Kidney epithelial cell (primary cell): ENCODE results near the gene ATOH1. TPM values are rescaled to one million over a fixed set of nuclear protein-coding genes. Genes with fewer than 3 reads are reported as not detected.
A peak's percentile ranks its signal among the peaks of the same experiment; 100 is the strongest.

Experiments
- DNase-seq: peaks from one replicate; pipeline ENCODE4 v3.0.0-alpha.2; 2010; ENCODE audit warnings: low read depth
- H3K27me3 ChIP-seq: 2 replicates; pipeline ENCODE4 v1.6.0; 2011; ENCODE audit warnings: low read length; ENCODE audit not compliant: control insufficient read depth, insufficient read depth
- H3K36me3 ChIP-seq: 2 replicates; pipeline ENCODE4 v1.5.1; 2011; ENCODE audit warnings: low read length; ENCODE audit not compliant: control insufficient read depth, insufficient read depth
- H3K4me3 ChIP-seq: 2 replicates; pipeline ENCODE4 v1.5.1; 2011; ENCODE audit warnings: low read depth, mild to moderate bottlenecking, control low read depth, low read length
- CTCF ChIP-seq: IDR thresholded peaks from 2 replicates; pipeline ENCODE4 v1.5.1; 2011; ENCODE audit warnings: mild to moderate bottlenecking, moderate library complexity, low read length, control low read depth, inconsistent platforms; ENCODE audit not compliant: insufficient read depth, poor library complexity, severe bottlenecking
- total RNA-seq: library from RNA; depleted of rRNA; stranded (reverse); fragments of >200 nt; gene quantifications from 2 replicates; pipeline ENCODE4 v1.2.3, GENCODE V29; 2015

Gene ATOH1
- total RNA-seq, 1 donor from 2014 or later: not detected

- TF ChIP-seq CTCF: peak; percentile 17
- Histone ChIP-seq H3K4me3 (no peak overlapping the region), H3K27me3 (no peaks in the 10 kb centered on the region), H3K36me3 (no peaks in the 10 kb centered on the region)
- no peak for DNase-seq
Observed at GRCh38 chr4:93865650-93866049, 37.1 kb downstream of the ATOH1 start.

GRCh38 chr4:93867416-93868001, 39.0 kb downstream of the ATOH1 start:
- H3K36me3 ChIP-seq: no peaks in the 10 kb centered on the region
- H3K27me3 ChIP-seq: no peaks in the 10 kb centered on the region
- no peak overlapping the region for H3K4me3 ChIP-seq
- no peak for TF ChIP-seq CTCF
- DNase-seq: no peak

- Histone ChIP-seq H3K36me3 (no peaks in the 10 kb centered on the region), H3K4me3 (no peak overlapping the region), H3K27me3 (no peaks in the 10 kb centered on the region)
- DNase-seq: no peak
- TF ChIP-seq CTCF: no peak
Observed at GRCh38 chr4:93870876-93871458, 42.4 kb downstream of the ATOH1 start.

- TF ChIP-seq CTCF: no peak
- Histone ChIP-seq H3K36me3 (no peaks in the 10 kb centered on the region), H3K4me3 (no peak overlapping the region), H3K27me3 (no peaks in the 10 kb centered on the region)
- no peak for DNase-seq
Observed at GRCh38 chr4:93876754-93877153, 48.2 kb downstream of the ATOH1 start.

GRCh38 chr4:93878566-93878965, 50.0 kb downstream of the ATOH1 start:
- Histone ChIP-seq H3K36me3 (no peaks in the 10 kb centered on the region), H3K4me3 (no peak overlapping the region), H3K27me3 (no peaks in the 10 kb centered on the region)
- no peak for DNase-seq
- no peak for TF ChIP-seq CTCF

- no peak for DNase-seq
- H3K36me3 ChIP-seq: no peaks in the 10 kb centered on the region
Observed at GRCh38 chr4:93879919-93880318, 51.4 kb downstream of the ATOH1 start.

More at GRCh38 chr4:93879919-93880318, 51.4 kb downstream of the ATOH1 start:
- no peak overlapping the region for H3K4me3 ChIP-seq
- no peaks in the 10 kb centered on the region for H3K27me3 ChIP-seq
- TF ChIP-seq CTCF: no peak
